ENCODE data around the gene IL36B. TPM values are rescaled to one million over a fixed set of nuclear protein-coding genes. Genes with fewer than 3 reads are reported as not detected.

IL36B gene
- total and polyA plus RNA-seq, 2 experiments from 2014 or later: not detected

- Histone ChIP-seq H3K36me3 (no peaks in the 10 kb centered on the region), H3K27ac (no peak overlapping the region), H3K9me3 (ENCODE audit: low read depth) (no peaks in the 10 kb centered on the region), H3K4me3 (no peak overlapping the region), H3K27me3 (no peaks in the 10 kb centered on the region), H3K4me1 (ENCODE audit: low read depth) (no peaks in the 10 kb centered on the region)
- DNase-seq (ENCODE audit: low read depth in 1 of 2, low spot score in 1 of 2): no peak
- TF ChIP-seq CTCF (IDR thresholded peaks at IDR 0.05; ENCODE audit: low read depth, low read length): no peak
These were observed 55.5 kb downstream of the IL36B start for GRCh38 chr2:112997151-112997550.

GRCh38 chr2:112996635-112997034, 56.0 kb downstream of the IL36B start:
- Histone ChIP-seq H3K27ac (no peak overlapping the region), H3K36me3 (no peaks in the 10 kb centered on the region), H3K4me3 (no peak overlapping the region), H3K4me1 (ENCODE audit: low read depth) (no peaks in the 10 kb centered on the region), H3K9me3 (ENCODE audit: low read depth) (no peaks in the 10 kb centered on the region), H3K27me3 (no peaks in the 10 kb centered on the region)
- no peak for TF ChIP-seq CTCF (IDR thresholded peaks at IDR 0.05; ENCODE audit: low read depth, low read length)
- DNase-seq (ENCODE audit: low read depth in 1 of 2, low spot score in 1 of 2): no peak

GRCh38 chr2:112995346-112995920, 57.2 kb downstream of the IL36B start:
- no peak overlapping the region for H3K4me3 ChIP-seq
- H3K9me3 ChIP-seq (ENCODE audit: low read depth): no peaks in the 10 kb centered on the region
- H3K36me3 ChIP-seq: no peaks in the 10 kb centered on the region
- TF ChIP-seq CTCF (IDR thresholded peaks at IDR 0.05; ENCODE audit: low read depth, low read length): no peak
- no peak for DNase-seq (ENCODE audit: low read depth in 1 of 2, low spot score in 1 of 2)
- H3K4me1 ChIP-seq (ENCODE audit: low read depth): no peaks in the 10 kb centered on the region
- H3K27me3 ChIP-seq: no peaks in the 10 kb centered on the region
- no peak overlapping the region for H3K27ac ChIP-seq

GRCh38 chr2:112994648-112995047, 58.0 kb downstream of the IL36B start:
- H3K27ac ChIP-seq: no peak overlapping the region
- no peaks in the 10 kb centered on the region for H3K9me3 ChIP-seq (ENCODE audit: low read depth)
- H3K36me3 ChIP-seq: no peaks in the 10 kb centered on the region
- H3K27me3 ChIP-seq: no peaks in the 10 kb centered on the region
- H3K4me3 ChIP-seq: no peak overlapping the region
- no peak for DNase-seq (ENCODE audit: low read depth in 1 of 2, low spot score in 1 of 2)
- H3K4me1 ChIP-seq (ENCODE audit: low read depth): no peaks in the 10 kb centered on the region
- no peak for TF ChIP-seq CTCF (IDR thresholded peaks at IDR 0.05; ENCODE audit: low read depth, low read length)

- no peak for TF ChIP-seq CTCF (IDR thresholded peaks at IDR 0.05; ENCODE audit: low read depth, low read length)
- H3K27ac ChIP-seq: no peak overlapping the region
- H3K9me3 ChIP-seq (ENCODE audit: low read depth): no peaks in the 10 kb centered on the region
- H3K4me3 ChIP-seq: no peak overlapping the region
- no peaks in the 10 kb centered on the region for H3K4me1 ChIP-seq (ENCODE audit: low read depth)
- no peaks in the 10 kb centered on the region for H3K36me3 ChIP-seq
- H3K27me3 ChIP-seq: no peaks in the 10 kb centered on the region
- DNase-seq (ENCODE audit: low read depth in 1 of 2, low spot score in 1 of 2): no peak
These were observed 58.8 kb downstream of the IL36B start for GRCh38 chr2:112993831-112994230.

- Histone ChIP-seq H3K4me1 (ENCODE audit: low read depth) (no peaks in the 10 kb centered on the region), H3K9me3 (ENCODE audit: low read depth) (no peaks in the 10 kb centered on the region), H3K36me3 (no peaks in the 10 kb centered on the region), H3K27ac (no peak overlapping the region), H3K4me3 (no peak overlapping the region), H3K27me3 (no peaks in the 10 kb centered on the region)
- DNase-seq (ENCODE audit: low read depth in 1 of 2, low spot score in 1 of 2): no peak
- no peak for TF ChIP-seq CTCF (IDR thresholded peaks at IDR 0.05; ENCODE audit: low read depth, low read length)
These were observed 63.1 kb downstream of the IL36B start for GRCh38 chr2:112989611-112990010.
